Activated CD8-positive, alpha-beta T cell treated with anti-CD3 and anti-CD28 coated beads for 36 hours (primary cell): Measurements from ENCODE around the gene BGN. TPM values are rescaled to one million over a fixed set of nuclear protein-coding genes. Genes with fewer than 3 reads are reported as not detected.

Experiments
- ATAC-seq: fragments of 200-7000 bp; cut with Tn5 transposase; one replicate; pipeline ENCODE4 v1.10.0; 2021; ENCODE audit warnings: mild to moderate bottlenecking, moderate library complexity
- CTCF ChIA-PET: fragments of 350-600 bp; sonication (Branson Sonifier 250); formaldehyde crosslinking; loops from one replicate; lab custom pipeline; 2021; ENCODE audit warnings: antibody characterized with exemption; lab: Charles Lee
- POLR2A ChIA-PET: fragments of 350-600 bp; sonication (Branson Sonifier 250); formaldehyde crosslinking; loops from one replicate; lab custom pipeline; 2021; ENCODE audit warnings: antibody characterized with exemption; lab: Charles Lee
- DNase-seq: peaks from one replicate; pipeline ENCODE4 v3.0.0-alpha.2; 2020
- H3K27ac Mint-ChIP-seq: one replicate; pipeline ENCODE4 v1.8.0; 2021; ENCODE audit warnings: mild to moderate bottlenecking, mixed read lengths
- H3K27me3 Mint-ChIP-seq: one replicate; pipeline ENCODE4 v1.8.0; 2021; ENCODE audit warnings: mixed read lengths
- H3K36me3 Mint-ChIP-seq: one replicate; pipeline ENCODE4 v1.8.0; 2021; ENCODE audit warnings: low read depth, mixed read lengths
- H3K4me1 Mint-ChIP-seq: one replicate; pipeline ENCODE4 v1.8.0; 2021; ENCODE audit warnings: low read depth, mixed read lengths
- H3K4me3 Mint-ChIP-seq: one replicate; pipeline ENCODE4 v1.8.0; 2021; ENCODE audit warnings: mild to moderate bottlenecking, moderate library complexity, mixed read lengths
- H3K9me3 Mint-ChIP-seq: one replicate; pipeline ENCODE4 v1.8.0; 2021; ENCODE audit warnings: mixed read lengths
- CTCF ChIP-seq: fragments of 200-600 bp; IDR thresholded peaks from one replicate; pipeline ENCODE4 v1.8.0; 2022; ENCODE audit warnings: antibody characterized with exemption, mild to moderate bottlenecking
- intact Hi-C: fragments of 100-400 bp; cut with micrococcal nuclease; formaldehyde crosslinking; loops from one replicate; pipeline ENCODE4 v1.10.0; 2022
- total RNA-seq, 2 experiments: library from RNA; stranded (reverse); gene quantifications; one replicate each; pipeline ENCODE4 v1.2.3, GENCODE V29; 2021

Gene BGN
- total RNA-seq, 2 experiments from 2014 or later: not detected

- POLR2A ChIA-PET: no interaction called here
- Mint-ChIP-seq H3K4me1 (no peaks in the 10 kb centered on the region), H3K4me3 (no peak overlapping the region), H3K27me3 (no peaks in the 10 kb centered on the region), H3K9me3 (no peaks in the 10 kb centered on the region), H3K36me3 (no peaks in the 10 kb centered on the region), H3K27ac (no peak overlapping the region)
- no peak for TF ChIP-seq CTCF
- no peak for DNase-seq
- intact Hi-C loops: no loop called here
- no peak for ATAC-seq
- CTCF ChIA-PET: no interaction called here
Observed at GRCh38 chrX:153485396-153486080, 9.2 kb upstream of the BGN start.

GRCh38 chrX:153486171-153486570 is 8.6 kb upstream of the BGN start:
- ChIA-PET CTCF (no interaction called here), POLR2A (no interaction called here)
- no peak for TF ChIP-seq CTCF
- H3K27ac Mint-ChIP-seq: no peak overlapping the region
- no peak overlapping the region for H3K4me3 Mint-ChIP-seq
- intact Hi-C loops: no loop called here
- H3K9me3 Mint-ChIP-seq: no peaks in the 10 kb centered on the region
- H3K36me3 Mint-ChIP-seq: no peaks in the 10 kb centered on the region
- ATAC-seq (no peak), DNase-seq (no peak)
- no peaks in the 10 kb centered on the region for H3K27me3 Mint-ChIP-seq
- H3K4me1 Mint-ChIP-seq: no peaks in the 10 kb centered on the region

- Mint-ChIP-seq H3K27me3 (no peaks in the 10 kb centered on the region), H3K4me1 (no peaks in the 10 kb centered on the region), H3K36me3 (no peaks in the 10 kb centered on the region), H3K9me3 (no peaks in the 10 kb centered on the region), H3K27ac (no peak overlapping the region), H3K4me3 (no peak overlapping the region)
- POLR2A ChIA-PET: no interaction called here
- TF ChIP-seq CTCF: no peak
- no peak for ATAC-seq
- CTCF ChIA-PET: no interaction called here
- DNase-seq: no peak
- intact Hi-C loops: no loop called here
Observed at GRCh38 chrX:153487590-153488071, 7.1 kb upstream of the BGN start.

- DNase-seq: no peak
- H3K4me3 Mint-ChIP-seq: no peak overlapping the region
- H3K27me3 Mint-ChIP-seq: no peaks in the 10 kb centered on the region
- no peaks in the 10 kb centered on the region for H3K4me1 Mint-ChIP-seq
- ChIA-PET CTCF (no interaction called here), POLR2A (no interaction called here)
- intact Hi-C loops: no loop called here
- no peaks in the 10 kb centered on the region for H3K36me3 Mint-ChIP-seq
- no peaks in the 10 kb centered on the region for H3K9me3 Mint-ChIP-seq
- ATAC-seq: no peak
- TF ChIP-seq CTCF: no peak
- H3K27ac Mint-ChIP-seq: no peak overlapping the region
Observed at GRCh38 chrX:153488231-153488914, 6.4 kb upstream of the BGN start.
